Activated B cell treated with CpG ODN at 0.5 μM for 24 hours (primary cell): ENCODE measurements around the gene GRIP1. TPM values are rescaled to one million over a fixed set of nuclear protein-coding genes. Genes with fewer than 3 reads are reported as not detected.

ENCODE experiments used
- ATAC-seq: fragments of 200-7000 bp; cut with Tn5 transposase; one replicate; pipeline ENCODE4 v1.10.0; 2021; ENCODE audit warnings: low read depth, mild to moderate bottlenecking, moderate library complexity
- CTCF ChIA-PET: fragments of 350-600 bp; sonication (Branson Sonifier 250); formaldehyde crosslinking; loops from one replicate; lab custom pipeline; 2021; ENCODE audit warnings: antibody characterized with exemption; lab: Charles Lee
- POLR2A ChIA-PET: fragments of 350-600 bp; sonication (Branson Sonifier 250); formaldehyde crosslinking; loops from one replicate; lab custom pipeline; 2021; ENCODE audit warnings: antibody characterized with exemption; lab: Charles Lee
- DNase-seq: peaks from one replicate; pipeline ENCODE4 v3.0.0; 2022
- H3K27ac Mint-ChIP-seq: one replicate; pipeline ENCODE4 v1.8.0; 2020; ENCODE audit warnings: mixed read lengths
- H3K27me3 Mint-ChIP-seq: one replicate; pipeline ENCODE4 v1.8.0; 2021; ENCODE audit warnings: mixed read lengths
- H3K36me3 Mint-ChIP-seq: one replicate; pipeline ENCODE4 v1.8.0; 2021; ENCODE audit warnings: low read depth, mixed read lengths
- H3K4me1 Mint-ChIP-seq: one replicate; pipeline ENCODE4 v1.8.0; 2021; ENCODE audit warnings: mixed read lengths
- H3K4me3 Mint-ChIP-seq: one replicate; pipeline ENCODE4 v1.8.0; 2020; ENCODE audit warnings: mild to moderate bottlenecking, mixed read lengths
- H3K9me3 Mint-ChIP-seq: one replicate; pipeline ENCODE4 v1.8.0; 2020; ENCODE audit warnings: mixed read lengths
- CTCF ChIP-seq: fragments of 200-600 bp; IDR thresholded peaks from one replicate; pipeline ENCODE4 v1.8.0; 2022; ENCODE audit warnings: antibody characterized with exemption, mild to moderate bottlenecking
- intact Hi-C: fragments of 100-400 bp; cut with micrococcal nuclease; formaldehyde crosslinking; loops from one replicate; pipeline ENCODE4 v1.15.1; 2024
- total RNA-seq: library from RNA; stranded (reverse); gene quantifications from 2 replicates; pipeline ENCODE4 v1.2.3, GENCODE V29; 2022

The GRIP1 gene
- total RNA-seq, 1 donor from 2014 or later = 0.49 TPM

- CTCF ChIA-PET = no interaction called here
- no peak for DNase-seq
- Mint-ChIP-seq H3K4me1 (no peaks in the 10 kb centered on the region), H3K9me3 (no peaks in the 10 kb centered on the region), H3K27ac (no peak overlapping the region), H3K36me3 (no peaks in the 10 kb centered on the region), H3K27me3 (peaks cover 2% of the 10 kb centered on the region), H3K4me3 (no peak overlapping the region)
- ATAC-seq = no peak
- POLR2A ChIA-PET = no interaction called here
- no peak for TF ChIP-seq CTCF
- intact Hi-C loops = no loop called here
Observed at GRCh38 chr12:66453120-66453519, 225.8 kb downstream of the GRIP1 start.

- Mint-ChIP-seq H3K27me3 (no peaks in the 10 kb centered on the region), H3K36me3 (no peaks in the 10 kb centered on the region), H3K27ac (no peak overlapping the region), H3K9me3 (no peaks in the 10 kb centered on the region), H3K4me3 (no peak overlapping the region), H3K4me1 (no peaks in the 10 kb centered on the region)
- no peak for DNase-seq
- ChIA-PET POLR2A (interaction anchor here (0.5 kb wide), 1 partner anchor 821 kb away, joined by 3 read pairs; no protein-coding TSS in a partner anchor), CTCF (interaction anchor here (0.6 kb wide), 1 partner anchor 220 kb away, joined by 3 read pairs; no protein-coding TSS in a partner anchor)
- ATAC-seq = no peak
- no peak for TF ChIP-seq CTCF
- intact Hi-C loops = no loop called here
Observed at GRCh38 chr12:66449531-66449930, 229.3 kb downstream of the GRIP1 start.

- no peaks in the 10 kb centered on the region for H3K27me3 Mint-ChIP-seq
- DNase-seq (no peak), ATAC-seq (no peak)
- no peaks in the 10 kb centered on the region for H3K36me3 Mint-ChIP-seq
- no peak overlapping the region for H3K27ac Mint-ChIP-seq
- ChIA-PET POLR2A (no interaction called here), CTCF (no interaction called here)
- TF ChIP-seq CTCF = no peak
- H3K9me3 Mint-ChIP-seq = no peaks in the 10 kb centered on the region
- intact Hi-C loops = no loop called here
- H3K4me1 Mint-ChIP-seq = no peaks in the 10 kb centered on the region
- H3K4me3 Mint-ChIP-seq = no peak overlapping the region
Observed at GRCh38 chr12:66447643-66448042, 231.2 kb downstream of the GRIP1 start.

- TF ChIP-seq CTCF = no peak
- Mint-ChIP-seq H3K27ac (no peak overlapping the region), H3K4me3 (no peak overlapping the region), H3K27me3 (no peaks in the 10 kb centered on the region), H3K9me3 (no peaks in the 10 kb centered on the region), H3K4me1 (no peaks in the 10 kb centered on the region), H3K36me3 (no peaks in the 10 kb centered on the region)
- DNase-seq (no peak), ATAC-seq (no peak)
- ChIA-PET CTCF (no interaction called here), POLR2A (no interaction called here)
- intact Hi-C loops = no loop called here
Observed at GRCh38 chr12:66446276-66446675, 232.6 kb downstream of the GRIP1 start.

GRCh38 chr12:66441905-66442559 is 236.8 kb downstream of the GRIP1 start:
- no peaks in the 10 kb centered on the region for H3K36me3 Mint-ChIP-seq
- H3K4me3 Mint-ChIP-seq = no peak overlapping the region
- H3K27ac Mint-ChIP-seq = no peak overlapping the region
- intact Hi-C loops = no loop called here
- DNase-seq (no peak), ATAC-seq (no peak)
- H3K27me3 Mint-ChIP-seq = no peaks in the 10 kb centered on the region
- ChIA-PET POLR2A (no interaction called here), CTCF (no interaction called here)
- TF ChIP-seq CTCF = no peak
- H3K4me1 Mint-ChIP-seq = no peaks in the 10 kb centered on the region
- H3K9me3 Mint-ChIP-seq = no peaks in the 10 kb centered on the region
